K562 (cell line): Measurements from ENCODE around the gene ARHGEF17. TPM values are rescaled to one million over a fixed set of nuclear protein-coding genes. Genes with fewer than 3 reads are reported as not detected.

Experiments
- ARNT ChIP-seq, 2 experiments: fragments of 450-650 bp; IDR thresholded peaks; 2 replicates each; pipeline ENCODE4 v1.6.1; 2016; ENCODE audit warnings: mild to moderate bottlenecking in 1 of 2
- CREB5 ChIP-seq: fragments of 250-450 bp; sonication (Bioruptor Pico); IDR thresholded peaks from 2 replicates; pipeline ENCODE4 v1.5.0; 2020; ENCODE audit warnings: mild to moderate bottlenecking
- ETS2 ChIP-seq: IDR thresholded peaks from 2 replicates; pipeline ENCODE4 v1.6.1; 2016; ENCODE audit warnings: borderline replicate concordance, missing genetic modification characterization, mild to moderate bottlenecking, moderate library complexity, missing compliant biosample characterization; ENCODE audit not compliant: poor library complexity, severe bottlenecking
- GTF2A2 ChIP-seq: IDR thresholded peaks from 2 replicates; pipeline ENCODE4 v1.6.1; 2016; ENCODE audit warnings: mild to moderate bottlenecking, missing genetic modification characterization, missing compliant biosample characterization
- HDAC8 ChIP-seq: fragments of 450-650 bp; IDR thresholded peaks from 2 replicates; pipeline ENCODE4 v1.6.1; 2016; ENCODE audit warnings: mild to moderate bottlenecking, missing genetic modification characterization, moderate library complexity, missing compliant biosample characterization
- HMG20B ChIP-seq: fragments of 250-450 bp; sonication (Bioruptor Pico); IDR thresholded peaks from 2 replicates; pipeline ENCODE4 v1.5.0; 2021; ENCODE audit warnings: mild to moderate bottlenecking
- HOMEZ ChIP-seq: fragments of 250-450 bp; sonication (Bioruptor Pico); IDR thresholded peaks from 2 replicates; pipeline ENCODE4 v1.4.0; 2020; ENCODE audit warnings: mild to moderate bottlenecking, moderate library complexity
- MXI1 ChIP-seq: IDR thresholded peaks from 2 replicates; pipeline ENCODE4 v1.6.1; 2011; ENCODE audit warnings: low read depth, mild to moderate bottlenecking, improper control_type of control experiment, low read length
- MYC ChIP-seq, 2 experiments: fragments of 250-450 bp in 1 of 2; sonication (Bioruptor Pico) in 1 of 2; IDR thresholded peaks; 2 replicates each; pipeline versions ENCODE4 v1.5.1 to v1.6.1; 2012 to 2021; ENCODE audit warnings: low read depth in 2 of 2, borderline replicate concordance in 1 of 2, improper control_type of control experiment in 1 of 2, low read length in 1 of 2, mild to moderate bottlenecking in 1 of 2, moderate library complexity in 1 of 2
- NCOA6 ChIP-seq: fragments of 450-650 bp; IDR thresholded peaks from 2 replicates; pipeline ENCODE4 v1.6.1; 2017; ENCODE audit warnings: mild to moderate bottlenecking
- PML ChIP-seq: IDR thresholded peaks from 2 replicates; pipeline ENCODE4 v1.6.1; 2012; ENCODE audit warnings: low read length, inconsistent platforms
- PTTG1 ChIP-seq: fragments of 450-650 bp; IDR thresholded peaks from 2 replicates; pipeline ENCODE4 v1.6.1; 2016; ENCODE audit warnings: low read depth, mild to moderate bottlenecking, missing genetic modification characterization, missing compliant biosample characterization
- RBFOX2 ChIP-seq: fragments of 200-400 bp; formaldehyde crosslinking; IDR thresholded peaks from 2 replicates; pipeline ENCODE4 v1.6.1; 2017; ENCODE audit warnings: low read depth, mild to moderate bottlenecking, low read length, moderate library complexity
- RFX5 ChIP-seq: IDR thresholded peaks from 2 replicates; pipeline ENCODE4 v1.6.1; 2011; ENCODE audit warnings: low read depth, mild to moderate bottlenecking, improper control_type of control experiment, low read length
- SAFB2 ChIP-seq: fragments of 200-400 bp; formaldehyde crosslinking; IDR thresholded peaks from 2 replicates; pipeline ENCODE4 v1.6.1; 2018; ENCODE audit warnings: borderline replicate concordance, low read length, low read depth, moderate library complexity; ENCODE audit not compliant: severe bottlenecking
- SFPQ ChIP-seq: fragments of 200-400 bp; formaldehyde crosslinking; IDR thresholded peaks from 2 replicates; pipeline ENCODE4 v1.6.1; 2017; ENCODE audit warnings: mild to moderate bottlenecking, low read depth, low read length, moderate library complexity
- SMC3 ChIP-seq: conservative IDR thresholded peaks from 2 replicates; pipeline ENCODE4 v1.6.1; 2011; ENCODE audit warnings: low read depth, low read length, improper control_type of control experiment; ENCODE audit not compliant: insufficient read depth
- SREBF2 ChIP-seq: sonication (generic); formaldehyde crosslinking; IDR thresholded peaks from 2 replicates; pipeline ENCODE4 v1.4.0; 2020; ENCODE audit warnings: mild to moderate bottlenecking, missing genetic modification reagents
- TCF15 ChIP-seq: fragments of 250-450 bp; sonication (Bioruptor Pico); IDR thresholded peaks from 2 replicates; pipeline ENCODE4 v1.8.0; 2022; ENCODE audit warnings: moderate library complexity, mild to moderate bottlenecking, inconsistent platforms
- ZNF311 ChIP-seq: fragments of 250-450 bp; sonication (Bioruptor Pico); IDR thresholded peaks from 2 replicates; pipeline ENCODE4 v1.4.0; 2020; ENCODE audit warnings: mild to moderate bottlenecking, moderate library complexity
- polyA plus RNA-seq, 8 experiments: library from polyadenylated mRNA; depleted of rRNA in 4 of 8; stranded (reverse) in 5 of 8; unstranded in 3 of 8; fragments of >200 nt; fragmentation: Nextera tagmentation in 2 of 8; fragmentation: Illumina TruSeq in 1 of 8; extraction: Ambion mirVana in 2 of 8; extraction: Trizol in 1 of 8; gene quantifications; 2 replicates each; pipeline versions ENCODE4 v1.2.1 to v1.2.3, GENCODE V29; 2011 to 2014; ENCODE audit warnings: inconsistent platforms in 1 of 8, missing spikeins in 1 of 8
- total RNA-seq, 7 experiments: library from RNA; depleted of rRNA in 6 of 7; stranded (reverse); fragments of >200 nt in 6 of 7; fragmentation: Illumina TruSeq in 2 of 7; extraction: Trizol in 2 of 7; gene quantifications; 2 replicates each; pipeline versions ENCODE4 v1.2.1 to v1.2.3, GENCODE V29; 2011 to 2021; ENCODE audit warnings: low replicate concordance in 1 of 7

Gene ARHGEF17
- total and polyA plus RNA-seq, 9 of the 15 experiments (the other 6 are each of a cell fraction or from before 2014, with no cell fraction given) = 0.04 to 0.68 (median 0.10) TPM; not detected in 2

GRCh38 chr11:73335204-73335923 lies 27.3 kb downstream of the ARHGEF17 start (continued):
- TF ChIP-seq MXI1 (no peak), NCOA6 (no peak), HMG20B (CRISPR knock-in tag) (no peak), HDAC8 (tag) (no peak), SMC3 (peak; percentile 88), SFPQ (no peak), RFX5 (0 out of 2 replicates have a peak, but pooled peaks have one; percentile 19), RBFOX2 (no peak), ETS2 (tag) (no peak), ARNT (IDR thresholded peaks at IDR 0.05) (no peak), SAFB2 (no peak), HOMEZ (no peak), CREB5 (no peak), MYC (IDR thresholded peaks at IDR 0.05; ENCODE audit: low read depth, low read length) (peak; percentile 87), MYC (CRISPR knock-in tag; IDR thresholded peaks at IDR 0.05; ENCODE audit: borderline replicate concordance, low read depth) (no peak), PML (no peak), PTTG1 (tag) (no peak), SREBF2 (CRISPR knock-in tag) (no peak), GTF2A2 (no peak), TCF15 (CRISPR knock-in tag) (no peak), ZNF311 (CRISPR knock-in tag) (no peak)
